ENCODE data around the gene ANKRD13C. TPM values are rescaled to one million over a fixed set of nuclear protein-coding genes. Genes with fewer than 3 reads are reported as not detected.

Gene ANKRD13C
- total RNA-seq (10 to 100 TPM; 22.2 to 27.9 (median 24.4) TPM), polyA plus RNA-seq (10 to 100 TPM; 11.8 to 16.5 TPM)
- long read RNA-seq, donor 1, full-length matches to known transcripts: 22 of 57 reads
- long read RNA-seq, donor 1, partial matches to known transcripts: 12 of 57 reads
- long read RNA-seq, donor 1, other reads (novel, unspliced or antisense): 23 of 57 reads
- long read RNA-seq, donor 2, full-length matches to known transcripts: 7 of 7 reads
- long read RNA-seq, donor 2, partial matches to known transcripts: 0 of 7 reads
- long read RNA-seq, donor 2, other reads (novel, unspliced or antisense): 0 of 7 reads
- long read RNA-seq, donor 3, full-length matches to known transcripts: 27 of 47 reads
- long read RNA-seq, donor 3, partial matches to known transcripts: 2 of 47 reads
- long read RNA-seq, donor 3, other reads (novel, unspliced or antisense): 18 of 47 reads

GRCh38 chr1:70354332-70355110, at the start of gene ANKRD13C:
Gene ANKRD13C, minus strand, starts transcription at chr1:70354722. Its CDS starts 314 bp downstream, at chr1:70354408.
- intact Hi-C loops (cut with DNase I): loop anchor here in 2 of 4 donors (10.0 kb wide), 2 partner anchors 50 to 60 kb away; partner anchors contain the start of gene CTH (in 1 of the 2)
- H3K4me1 ChIP-seq (ENCODE audit: insufficient read depth): peaks cover 2% of the 10 kb centered on the region

GRCh38 chr1:70403759-70404158, 49.2 kb upstream of the ANKRD13C start:
- DNase-seq: no peak

More at GRCh38 chr1:70354332-70355110, at the start of gene ANKRD13C:
- H3K36me3 ChIP-seq: no peaks in the 10 kb centered on the region
- H3K27ac ChIP-seq: peak within 1 kb of the TSS; percentile 77
- H3K4me3 ChIP-seq: peak within 1 kb of the TSS; percentile 77
- no peaks in the 10 kb centered on the region for H3K27me3 ChIP-seq
- peak; percentile 91 for TF ChIP-seq POLR2A (IDR thresholded peaks at IDR 0.05)
- peak; percentile 10 for TF ChIP-seq EP300 (IDR thresholded peaks at IDR 0.05)
- no peak for TF ChIP-seq CTCF (IDR thresholded peaks at IDR 0.05)
- H3K9me3 ChIP-seq: no peaks in the 10 kb centered on the region
- WGBS, 3 donors: 0 to 1% (median 0%) methylated on average over 57 to 65 of the region's 65 CpGs
- peak; percentile 93 to 97 (median 94) for DNase-seq

GRCh38 chr1:70401974-70402373, 47.5 kb upstream of the ANKRD13C start:
- no peaks in the 10 kb centered on the region for H3K27me3 ChIP-seq
- H3K4me1 ChIP-seq (ENCODE audit: insufficient read depth): no peaks in the 10 kb centered on the region
- no peaks in the 10 kb centered on the region for H3K36me3 ChIP-seq
- H3K9me3 ChIP-seq: no peaks in the 10 kb centered on the region
- DNase-seq: no peak
- no peak overlapping the region for H3K27ac ChIP-seq
- intact Hi-C loops (cut with DNase I): loop anchor here in 1 of 4 donors (10.0 kb wide), 1 partner anchor 47 kb away; the partner anchor contains the start of gene ANKRD13C
- H3K4me3 ChIP-seq: no peak overlapping the region
- WGBS, 3 donors: 71 to 90% (median 87%) methylated on average over 1 of the region's 1 CpG
- TF ChIP-seq EP300 (IDR thresholded peaks at IDR 0.05): no peak
- no peak for TF ChIP-seq CTCF (IDR thresholded peaks at IDR 0.05)
- TF ChIP-seq POLR2A (IDR thresholded peaks at IDR 0.05): no peak

More at GRCh38 chr1:70403759-70404158, 49.2 kb upstream of the ANKRD13C start:
- TF ChIP-seq POLR2A (IDR thresholded peaks at IDR 0.05) (no peak), EP300 (IDR thresholded peaks at IDR 0.05) (no peak), CTCF (IDR thresholded peaks at IDR 0.05) (no peak)
- 87 to 88% (median 88%) methylated on average over 2 of the region's 2 CpGs for WGBS, 3 donors
- no peaks in the 10 kb centered on the region for H3K4me1 ChIP-seq (ENCODE audit: insufficient read depth)
- H3K27ac ChIP-seq: no peak overlapping the region
- H3K4me3 ChIP-seq: no peak overlapping the region
- no peaks in the 10 kb centered on the region for H3K9me3 ChIP-seq
- intact Hi-C loops (cut with DNase I): loop anchor here in 1 of 4 donors (10.0 kb wide), 1 partner anchor 49 kb away; the partner anchor contains the start of gene ANKRD13C
- H3K36me3 ChIP-seq: no peaks in the 10 kb centered on the region
- no peaks in the 10 kb centered on the region for H3K27me3 ChIP-seq

GRCh38 chr1:70400335-70400734, 45.8 kb upstream of the ANKRD13C start:
- DNase-seq: no peak
- no peaks in the 10 kb centered on the region for H3K36me3 ChIP-seq
- H3K4me1 ChIP-seq (ENCODE audit: insufficient read depth): no peaks in the 10 kb centered on the region
- TF ChIP-seq POLR2A (IDR thresholded peaks at IDR 0.05): no peak
- TF ChIP-seq CTCF (IDR thresholded peaks at IDR 0.05): no peak
- no peak for TF ChIP-seq EP300 (IDR thresholded peaks at IDR 0.05)
- no peaks in the 10 kb centered on the region for H3K27me3 ChIP-seq
- H3K4me3 ChIP-seq: no peak overlapping the region
- intact Hi-C loops (cut with DNase I): loop anchor here in 1 of 4 donors (10.0 kb wide), 1 partner anchor 46 kb away; the partner anchor contains the start of gene ANKRD13C
- WGBS, 3 donors: 64 to 89% (median 77%) methylated on average over 1 of the region's 1 CpG
- H3K27ac ChIP-seq: no peak overlapping the region
- no peaks in the 10 kb centered on the region for H3K9me3 ChIP-seq

All from ovary (tissue), 10 donors.